Erythroblast (primary cell): ENCODE results near the gene ARMH2.

Experiments used
- DNase-seq, 2 experiments: peaks; one replicate each; lab custom pipeline; 2025; lab: John Stamatoyannopoulos, UW
- GATA1 ChIP-seq: IDR thresholded peaks from 2 replicates; pipeline ENCODE4 v1.6.1; 2011; ENCODE audit warnings: low read depth, mild to moderate bottlenecking, control low read depth, low read length, moderate library complexity
- POLR2A ChIP-seq: IDR thresholded peaks from 2 replicates; pipeline ENCODE4 v1.6.1; 2011; ENCODE audit warnings: mild to moderate bottlenecking, low read length

The ARMH2 gene

GRCh38 chr6:24797596-24798216 is 1.0 kb downstream of the ARMH2 start:
- no peak for TF ChIP-seq POLR2A
- no peak for TF ChIP-seq GATA1
- no peak for DNase-seq

GRCh38 chr6:24796616-24797290 is 2.0 kb downstream of the ARMH2 start:
- TF ChIP-seq GATA1: no peak
- no peak for TF ChIP-seq POLR2A
- DNase-seq: no peak

GRCh38 chr6:24795106-24795505 is 3.6 kb downstream of the ARMH2 start:
- TF ChIP-seq POLR2A: no peak
- TF ChIP-seq GATA1: no peak
- DNase-seq: no peak

- TF ChIP-seq POLR2A: no peak
- no peak for TF ChIP-seq GATA1
- DNase-seq: no peak
Observed at GRCh38 chr6:24788031-24788665, 10.6 kb downstream of the ARMH2 start.

- no peak for TF ChIP-seq GATA1
- TF ChIP-seq POLR2A: no peak
- no peak for DNase-seq
Observed at GRCh38 chr6:24780206-24780605, 18.5 kb downstream of the ARMH2 start.

- no peak for DNase-seq
- no peak for TF ChIP-seq GATA1
Observed at GRCh38 chr6:24779416-24780016, 19.2 kb downstream of the ARMH2 start.

GRCh38 chr6:24778878-24779277 is 19.8 kb downstream of the ARMH2 start:
- TF ChIP-seq GATA1 (no peak), POLR2A (no peak)
- DNase-seq: no peak

GRCh38 chr6:24778121-24778520 is 20.6 kb downstream of the ARMH2 start:
- TF ChIP-seq GATA1: no peak
- TF ChIP-seq POLR2A: no peak
- DNase-seq: no peak

GRCh38 chr6:24777227-24777626 is 21.5 kb downstream of the ARMH2 start:
- no peak for TF ChIP-seq GATA1
- TF ChIP-seq POLR2A: no peak

GRCh38 chr6:24775520-24776058 is 23.1 kb downstream of the ARMH2 start:
- DNase-seq: peak; percentile 64 to 81
- no peak for TF ChIP-seq GATA1
- no peak for TF ChIP-seq POLR2A

More at GRCh38 chr6:24777227-24777626, 21.5 kb downstream of the ARMH2 start:
- DNase-seq: no peak

- DNase-seq: peak; percentile 97 to 99
- TF ChIP-seq POLR2A: peak; percentile 97
- TF ChIP-seq GATA1: no peak
Observed at GRCh38 chr6:24774696-24775519, 23.8 kb downstream of the ARMH2 start, which contains the start of gene GMNN. Gene GMNN (plus strand): TSS chr6:24774937. CDS start chr6:24777247, 2,310 bp downstream.

- DNase-seq: no peak
Observed at GRCh38 chr6:24768361-24768760, 30.4 kb downstream of the ARMH2 start.

More at GRCh38 chr6:24768361-24768760, 30.4 kb downstream of the ARMH2 start:
- no peak for TF ChIP-seq POLR2A
